H1 (cell line): Measurements from ENCODE around the gene PLCL2. TPM values are rescaled to one million over a fixed set of nuclear protein-coding genes. Genes with fewer than 3 reads are reported as not detected.

Experiments
- JUND ChIP-seq: IDR thresholded peaks from 2 replicates; pipeline ENCODE4 v1.6.1; 2011; ENCODE audit warnings: mild to moderate bottlenecking, improper control_type of control experiment, low read length
- polyA plus RNA-seq, 7 experiments: library from polyadenylated mRNA; depleted of rRNA in 3 of 7; stranded (reverse) in 5 of 7; unstranded in 2 of 7; fragments of >200 nt in 5 of 7; fragments of 200-250 nt in 2 of 7; gene quantifications; 1 replicate in 5 of 7; 2 replicates in 1 of 7; 4 replicates in 1 of 7; pipeline versions ENCODE4 v1.2.1 to v1.2.3, GENCODE V29; 2011 to 2013; ENCODE audit warnings: missing spikeins in 2 of 7, mixed read lengths in 2 of 7
- total RNA-seq: library from RNA; stranded (reverse); fragmentation: NEBNext Ultra II Directional; extraction: Animal tissue kit (Norgen Biotek cat#: 25700); gene quantifications from 2 replicates; pipeline ENCODE4 v1.2.1, GENCODE V29; 2021

The PLCL2 gene
- total and polyA plus RNA-seq, 2 of the 8 experiments (the other 6 are each of a cell fraction or from before 2014, with no cell fraction given): 3.5 to 6.8 TPM

DNA sequence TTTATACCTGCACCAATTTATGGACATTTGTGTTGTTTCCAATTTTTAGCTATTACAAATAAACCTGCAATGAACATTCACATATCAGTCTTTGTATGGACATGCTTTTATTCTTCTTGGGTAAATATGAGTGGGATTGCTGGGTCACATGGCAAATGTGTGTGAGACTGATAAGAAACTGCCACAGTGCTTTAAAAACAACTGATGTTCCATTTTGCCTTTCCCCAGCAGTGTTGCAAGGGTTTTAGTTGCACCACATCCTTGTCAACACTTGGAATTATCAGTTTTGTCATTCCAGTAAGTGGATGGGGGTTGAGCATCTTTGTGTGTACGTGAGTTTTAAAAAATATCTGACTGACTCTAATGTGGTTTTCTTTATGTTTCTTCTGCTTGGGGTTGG, 191.2 kb downstream of the PLCL2 start (continued):
- TF ChIP-seq JUND: no peak
